BLaER1 treated with 17β-estradiol and CSF1 and Interleukin-3, amounts not matched to agents 10 nM and 100 nM (cell line): ENCODE results near the gene ACOT8.
A peak's percentile ranks its signal among the peaks of the same experiment; 100 is the strongest.

ENCODE experiments used
- H3K27ac ChIP-seq, 11 experiments: shearing (Covaris generic); formaldehyde crosslinking; 2 replicates each; pipeline ENCODE4 v1.8.1; 2022
- H3K27me3 ChIP-seq, 11 experiments: shearing (Covaris generic); formaldehyde crosslinking; 2 replicates each; pipeline ENCODE4 v1.8.1; 2022
- H3K36me3 ChIP-seq, 11 experiments: shearing (Covaris generic); formaldehyde crosslinking; 2 replicates each; pipeline ENCODE4 v1.8.1; 2022
- H3K4me1 ChIP-seq, 10 experiments: shearing (Covaris generic); formaldehyde crosslinking; 2 replicates each; pipeline ENCODE4 v1.8.1; 2022
- H3K4me2 ChIP-seq, 11 experiments: shearing (Covaris generic); formaldehyde crosslinking; 2 replicates each; pipeline ENCODE4 v1.8.1; 2022
- H3K4me3 ChIP-seq, 10 experiments: shearing (Covaris generic); formaldehyde crosslinking; 2 replicates each; pipeline ENCODE4 v1.8.1; 2022
- H3K9ac ChIP-seq, 11 experiments: shearing (Covaris generic); formaldehyde crosslinking; 2 replicates each; pipeline ENCODE4 v1.8.1; 2022
- H3K9me3 ChIP-seq, 11 experiments: shearing (Covaris generic); formaldehyde crosslinking; replicated peaks in 1 of 11; 2 replicates each; pipeline ENCODE4 v1.8.1; 2022
- H4K20me1 ChIP-seq, 11 experiments: shearing (Covaris generic); formaldehyde crosslinking; 2 replicates each; pipeline ENCODE4 v1.8.1; 2022
- Cebpa-rat ChIP-seq, 11 experiments: shearing (Covaris generic); IDR thresholded peaks; 2 replicates each; pipeline ENCODE4 v1.8.1; 2022

The ACOT8 gene

GRCh38 chr20:45841407-45842129, 15.6 kb downstream of the ACOT8 start:
- H3K27me3 ChIP-seq, result no peaks in the 10 kb centered on the region
- H3K9ac ChIP-seq, result peak overlapping the region in 2 of 11 experiments; percentile 19 to 42; a peak in 1 of 22 replicates
- TF ChIP-seq Cebpa-rat (IDR thresholded peaks at IDR 0.05), result no peak
- H3K4me3 ChIP-seq, result no peak overlapping the region
- H4K20me1 ChIP-seq, result peaks cover 0 to 25% (median 0%) of the 10 kb centered on the region in 11 experiments; a peak in 4 of 22 replicates
- H3K4me1 ChIP-seq, result peaks cover 13 to 24% (median 17%) of the 10 kb centered on the region in 10 experiments
- H3K4me2 ChIP-seq, result peak overlapping the region; percentile 36 to 66 (median 53); a peak in 20 of 22 replicates
- H3K36me3 ChIP-seq, result peaks cover 43 to 66% (median 53%) of the 10 kb centered on the region in 11 experiments
- no peaks in the 10 kb centered on the region for H3K9me3 ChIP-seq
- H3K27ac ChIP-seq, result peak overlapping the region in 8 of 11 experiments; percentile 13 to 64 (median 34); a peak in 8 of 22 replicates

GRCh38 chr20:45840700-45841198, 16.4 kb downstream of the ACOT8 start:
- H4K20me1 ChIP-seq, result peaks cover 0 to 25% (median 0%) of the 10 kb centered on the region in 11 experiments; a peak in 3 of 22 replicates
- peak overlapping the region in 1 of 11 experiments; percentile 37; a peak in 1 of 22 replicates for H3K27ac ChIP-seq
- H3K4me3 ChIP-seq, result no peak overlapping the region
- no peaks in the 10 kb centered on the region for H3K27me3 ChIP-seq
- H3K4me1 ChIP-seq, result peaks cover 13 to 28% (median 17%) of the 10 kb centered on the region in 10 experiments
- H3K4me2 ChIP-seq, result no peak overlapping the region
- H3K36me3 ChIP-seq, result peaks cover 35 to 58% (median 45%) of the 10 kb centered on the region in 11 experiments
- no peak overlapping the region for H3K9ac ChIP-seq
- TF ChIP-seq Cebpa-rat (IDR thresholded peaks at IDR 0.05), result no peak
- no peaks in the 10 kb centered on the region for H3K9me3 ChIP-seq

GRCh38 chr20:45836841-45837240, 20.4 kb downstream of the ACOT8 start:
- H3K4me2 ChIP-seq, result no peak overlapping the region
- no peak overlapping the region for H3K4me3 ChIP-seq
- TF ChIP-seq Cebpa-rat (IDR thresholded peaks at IDR 0.05), result no peak
- H3K27ac ChIP-seq, result no peak overlapping the region
- H3K36me3 ChIP-seq, result peaks cover 0 to 26% (median 11%) of the 10 kb centered on the region in 11 experiments; a peak in 14 of 22 replicates
- no peaks in the 10 kb centered on the region for H3K9me3 ChIP-seq
- H4K20me1 ChIP-seq, result peaks cover 0 to 15% (median 0%) of the 10 kb centered on the region in 11 experiments; a peak in 2 of 22 replicates
- peaks cover 13 to 48% (median 20%) of the 10 kb centered on the region in 10 experiments for H3K4me1 ChIP-seq
- H3K27me3 ChIP-seq, result peaks cover 0 to 31% (median 24%) of the 10 kb centered on the region in 11 experiments; a peak in 19 of 22 replicates
- no peak overlapping the region for H3K9ac ChIP-seq

GRCh38 chr20:45835825-45836224, 21.4 kb downstream of the ACOT8 start:
- peaks cover 11 to 51% (median 16%) of the 10 kb centered on the region in 10 experiments for H3K4me1 ChIP-seq
- H4K20me1 ChIP-seq, result peaks cover 0 to 4% (median 0%) of the 10 kb centered on the region in 11 experiments; a peak in 2 of 22 replicates
- H3K4me2 ChIP-seq, result peak overlapping the region in 2 of 11 experiments; percentile 28 to 98; a peak in 4 of 22 replicates
- peaks cover 0 to 16% (median 1%) of the 10 kb centered on the region in 11 experiments; a peak in 8 of 22 replicates for H3K36me3 ChIP-seq
- H3K9ac ChIP-seq, result no peak overlapping the region
- no peak overlapping the region for H3K4me3 ChIP-seq
- H3K27me3 ChIP-seq, result peaks cover 0 to 31% (median 24%) of the 10 kb centered on the region in 11 experiments; a peak in 19 of 22 replicates
- no peak overlapping the region for H3K27ac ChIP-seq
- no peaks in the 10 kb centered on the region for H3K9me3 ChIP-seq
- TF ChIP-seq Cebpa-rat (IDR thresholded peaks at IDR 0.05), result no peak

DNA sequence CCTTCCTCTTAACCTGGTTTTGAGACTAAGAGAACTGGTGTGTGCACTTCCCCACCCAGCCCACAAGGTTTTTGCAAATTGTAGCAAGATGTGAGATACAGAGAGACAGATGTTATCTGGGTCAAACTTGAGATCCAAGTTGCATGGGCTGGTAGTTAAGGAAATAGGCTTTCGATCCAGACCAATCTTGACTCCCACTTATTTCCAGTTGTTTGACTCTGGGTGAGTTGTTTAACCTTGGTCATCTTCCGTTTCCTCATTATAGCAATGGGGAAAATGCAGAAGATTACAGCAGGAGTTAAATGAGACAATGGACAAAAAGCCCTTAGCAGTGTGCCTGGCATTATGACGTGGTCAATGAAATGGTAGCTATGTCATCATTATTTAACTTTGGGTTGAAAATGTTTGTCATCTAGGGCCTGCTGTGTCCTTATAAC, 21.8 kb downstream of the ACOT8 start:
- no peak overlapping the region for H3K9ac ChIP-seq
- peaks cover 0 to 4% (median 0%) of the 10 kb centered on the region in 11 experiments; a peak in 1 of 22 replicates for H4K20me1 ChIP-seq
- H3K27me3 ChIP-seq, result peaks cover 0 to 31% (median 24%) of the 10 kb centered on the region in 11 experiments; a peak in 19 of 22 replicates
- peak overlapping the region in 2 of 11 experiments; percentile 98 to 99; a peak in 4 of 22 replicates for H3K4me2 ChIP-seq
- H3K36me3 ChIP-seq, result peaks cover 0 to 12% (median 0%) of the 10 kb centered on the region in 11 experiments; a peak in 3 of 22 replicates
- no peak overlapping the region for H3K4me3 ChIP-seq
- no peak for TF ChIP-seq Cebpa-rat (IDR thresholded peaks at IDR 0.05)
- peaks cover 11 to 51% (median 16%) of the 10 kb centered on the region in 10 experiments for H3K4me1 ChIP-seq
- no peaks in the 10 kb centered on the region for H3K9me3 ChIP-seq
- no peak overlapping the region for H3K27ac ChIP-seq

GRCh38 chr20:45834797-45835161, 22.4 kb downstream of the ACOT8 start:
- Histone ChIP-seq H3K27ac (no peak overlapping the region), H3K9me3 (no peaks in the 10 kb centered on the region), H3K4me3 (no peak overlapping the region), H4K20me1 (0 out of 22 replicates have a peak, but pooled peaks cover 0 to 4% (median 0%) of the 10 kb centered on the region in 11 experiments), H3K4me1 (peaks cover 11 to 51% (median 16%) of the 10 kb centered on the region in 10 experiments), H3K4me2 (peak overlapping the region in 5 of 11 experiments; percentile 10 to 99 (median 98); a peak in 5 of 22 replicates), H3K9ac (no peak overlapping the region), H3K36me3 (peaks cover 0 to 8% (median 0%) of the 10 kb centered on the region in 11 experiments; a peak in 1 of 22 replicates), H3K27me3 (peaks cover 0 to 31% (median 24%) of the 10 kb centered on the region in 11 experiments; a peak in 19 of 22 replicates)
- no peak for TF ChIP-seq Cebpa-rat (IDR thresholded peaks at IDR 0.05)

DNA sequence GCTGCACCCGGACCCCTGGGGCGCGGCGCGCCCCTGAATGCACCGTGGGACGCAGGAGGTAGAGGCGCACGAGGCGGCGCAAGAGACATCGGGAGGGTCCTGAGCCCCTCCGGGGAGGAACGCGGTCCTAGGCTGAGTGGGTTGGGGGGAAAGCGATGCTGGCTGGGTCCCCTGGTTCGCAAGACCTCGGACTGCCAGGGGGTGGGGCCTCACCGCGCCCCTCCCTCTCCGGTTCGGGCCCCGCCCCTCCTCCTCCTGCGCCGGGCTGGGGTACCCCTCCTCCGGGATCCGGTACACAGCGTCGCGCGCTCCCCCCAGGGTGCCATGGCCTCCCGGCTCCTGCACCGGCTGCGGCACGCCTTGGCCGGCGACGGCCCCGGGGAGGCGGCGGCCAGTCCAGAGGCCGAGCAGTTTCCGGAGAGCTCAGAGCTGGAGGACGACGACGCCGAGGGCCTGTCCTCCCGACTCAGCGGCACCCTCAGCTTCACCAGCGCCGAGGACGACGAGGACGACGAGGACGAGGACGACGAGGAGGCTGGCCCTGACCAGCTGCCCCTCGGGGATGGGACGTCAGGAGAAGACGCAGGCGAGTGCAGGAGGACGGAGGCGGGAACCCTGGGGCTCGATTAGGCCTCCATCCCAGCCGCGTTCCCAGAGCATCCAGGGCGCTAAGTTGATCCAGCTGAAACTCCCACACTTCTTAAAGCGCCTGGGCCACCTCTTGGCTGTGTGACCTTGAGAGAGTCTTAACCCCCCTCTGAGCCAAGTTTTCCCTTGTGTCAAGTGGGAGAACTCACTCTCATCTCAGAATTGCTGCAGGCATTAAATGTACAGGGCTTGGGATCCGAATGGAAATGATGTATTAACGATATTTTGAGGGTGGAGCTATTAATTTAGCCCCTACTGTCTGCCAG, 23.1 kb downstream of the ACOT8 start:
- H3K27ac ChIP-seq, result peak overlapping the region; percentile 19 to 74 (median 57); a peak in 19 of 22 replicates
- H3K9ac ChIP-seq, result peak overlapping the region; percentile 60 to 81 (median 72)
- H3K9me3 ChIP-seq, result no peaks in the 10 kb centered on the region
- H3K27me3 ChIP-seq, result peaks cover 0 to 31% (median 24%) of the 10 kb centered on the region in 11 experiments; a peak in 19 of 22 replicates
- TF ChIP-seq Cebpa-rat (IDR thresholded peaks at IDR 0.05), result no peak
- 0 out of 22 replicates have a peak, but pooled peaks cover 0 to 8% (median 0%) of the 10 kb centered on the region in 11 experiments for H3K36me3 ChIP-seq
- 0 out of 22 replicates have a peak, but pooled peaks cover 0 to 4% (median 0%) of the 10 kb centered on the region in 11 experiments for H4K20me1 ChIP-seq
- H3K4me1 ChIP-seq, result peaks cover 11 to 51% (median 16%) of the 10 kb centered on the region in 10 experiments
- peak overlapping the region; percentile 88 to 99 (median 97) for H3K4me2 ChIP-seq
- H3K4me3 ChIP-seq, result peak overlapping the region; percentile 50 to 71 (median 59)
